Measurements from ENCODE around the gene GLI1. TPM values are rescaled to one million over a fixed set of nuclear protein-coding genes. Genes with fewer than 3 reads are reported as not detected.
"Not testable (repeated sequence)": the region's sequence is repeated elsewhere in the genome, so short reads cannot be mapped to it uniquely, and the experiment has no call there.

The GLI1 gene
- total RNA-seq, 2 donors from 2014 or later = 3.4 to 6.4 TPM

- H3K27me3 Mint-ChIP-seq (ENCODE audit: insufficient read depth) = no peaks in the 10 kb centered on the region
- peaks cover 89% of the 10 kb centered on the region for H3K36me3 ChIP-seq (ENCODE audit: control insufficient read depth, insufficient read depth, low read length)
- no peak overlapping the region for H3K4me3 Mint-ChIP-seq
- DNase-seq = no peak
- no peak overlapping the region for H3K4me3 ChIP-seq (ENCODE audit: low read length)
- H3K4me1 ChIP-seq (ENCODE audit: control insufficient read depth, insufficient read depth, low read length) = no peaks in the 10 kb centered on the region
- no peaks in the 10 kb centered on the region for H3K4me1 Mint-ChIP-seq
- peaks cover 32% of the 10 kb centered on the region for H3K9me3 ChIP-seq (ENCODE audit: control insufficient read depth, low read length)
- TF ChIP-seq, protein P1, sequence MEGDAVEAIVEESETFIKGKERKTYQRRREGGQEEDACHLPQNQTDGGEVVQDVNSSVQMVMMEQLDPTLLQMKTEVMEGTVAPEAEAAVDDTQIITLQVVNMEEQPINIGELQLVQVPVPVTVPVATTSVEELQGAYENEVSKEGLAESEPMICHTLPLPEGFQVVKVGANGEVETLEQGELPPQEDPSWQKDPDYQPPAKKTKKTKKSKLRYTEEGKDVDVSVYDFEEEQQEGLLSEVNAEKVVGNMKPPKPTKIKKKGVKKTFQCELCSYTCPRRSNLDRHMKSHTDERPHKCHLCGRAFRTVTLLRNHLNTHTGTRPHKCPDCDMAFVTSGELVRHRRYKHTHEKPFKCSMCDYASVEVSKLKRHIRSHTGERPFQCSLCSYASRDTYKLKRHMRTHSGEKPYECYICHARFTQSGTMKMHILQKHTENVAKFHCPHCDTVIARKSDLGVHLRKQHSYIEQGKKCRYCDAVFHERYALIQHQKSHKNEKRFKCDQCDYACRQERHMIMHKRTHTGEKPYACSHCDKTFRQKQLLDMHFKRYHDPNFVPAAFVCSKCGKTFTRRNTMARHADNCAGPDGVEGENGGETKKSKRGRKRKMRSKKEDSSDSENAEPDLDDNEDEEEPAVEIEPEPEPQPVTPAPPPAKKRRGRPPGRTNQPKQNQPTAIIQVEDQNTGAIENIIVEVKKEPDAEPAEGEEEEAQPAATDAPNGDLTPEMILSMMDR (conservative IDR thresholded peaks at IDR 0.05) = no peak
- H3K27ac ChIP-seq (ENCODE audit: low read depth, low read length) = no peak overlapping the region
- 95 to 96% methylated on average over 10 to 11 of the region's 11 CpGs for WGBS, 2 experiments (ENCODE audit: insufficient coverage in 1 of 2, insufficient read length in 1 of 2)
- peaks cover 19% of the 10 kb centered on the region for H3K9me3 Mint-ChIP-seq
- no peak overlapping the region for H3K9ac ChIP-seq (ENCODE audit: extremely low read depth, low read length, poor library complexity, severe bottlenecking)
- no peaks in the 10 kb centered on the region for H3K27me3 ChIP-seq (ENCODE audit: control insufficient read depth, insufficient read depth, low read length, poor library complexity, severe bottlenecking)
- H3K27ac Mint-ChIP-seq = no peak overlapping the region
- H3K36me3 Mint-ChIP-seq (ENCODE audit: low read depth) = peaks cover 93% of the 10 kb centered on the region
Measured at GRCh38 chr12:57500213-57500612, 40.6 kb downstream of the GLI1 start.

GRCh38 chr12:57502311-57502969, 42.9 kb downstream of the GLI1 start:
- not testable (repeated sequence) for H3K27me3 Mint-ChIP-seq (ENCODE audit: insufficient read depth)

DNA sequence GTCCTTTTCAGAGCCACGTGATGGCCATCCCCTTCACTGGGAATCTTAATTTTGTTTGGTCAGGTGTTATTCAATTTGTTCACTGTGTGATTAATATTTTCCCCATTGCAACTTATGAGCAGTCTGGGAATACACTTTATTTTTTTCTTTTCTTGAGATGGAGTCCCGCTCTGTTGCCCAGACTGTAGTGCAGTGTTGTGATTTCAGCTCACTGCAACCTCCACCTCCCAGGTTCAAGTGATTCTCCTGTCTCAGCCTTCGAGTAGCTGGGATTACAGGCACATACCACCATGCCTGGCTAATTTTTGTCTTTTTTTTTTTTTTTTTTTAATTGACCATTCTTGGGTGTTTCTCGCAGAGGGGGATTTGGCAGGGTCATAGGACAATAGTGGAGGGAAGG, 47.0 kb downstream of the GLI1 start:
- H3K27ac ChIP-seq (ENCODE audit: low read depth, low read length); DNase-seq; H3K9ac ChIP-seq (ENCODE audit: extremely low read depth, low read length, poor library complexity, severe bottlenecking); H3K4me1 ChIP-seq (ENCODE audit: control insufficient read depth, insufficient read depth, low read length); H3K4me3 Mint-ChIP-seq; H3K4me1 Mint-ChIP-seq; H3K27me3 ChIP-seq (ENCODE audit: control insufficient read depth, insufficient read depth, low read length, poor library complexity, severe bottlenecking); H3K27me3 Mint-ChIP-seq (ENCODE audit: insufficient read depth); H3K4me3 ChIP-seq (ENCODE audit: low read length); H3K27ac Mint-ChIP-seq: not testable (repeated sequence)
- peaks cover 82% of the 10 kb centered on the region for H3K36me3 Mint-ChIP-seq (ENCODE audit: low read depth)
- H3K9me3 Mint-ChIP-seq = peaks cover 39% of the 10 kb centered on the region
- Histone ChIP-seq H3K9me3 (ENCODE audit: control insufficient read depth, low read length) (peaks cover 33% of the 10 kb centered on the region), H3K36me3 (ENCODE audit: control insufficient read depth, insufficient read depth, low read length) (peaks cover 79% of the 10 kb centered on the region)
- WGBS, 2 experiments (ENCODE audit: insufficient coverage in 1 of 2, insufficient read length in 1 of 2) = 92 to 100% methylated on average over 2 to 3 of the region's 4 CpGs

More at GRCh38 chr12:57502311-57502969, 42.9 kb downstream of the GLI1 start:
- Histone ChIP-seq H3K9me3 (ENCODE audit: control insufficient read depth, low read length) (peaks cover 47% of the 10 kb centered on the region), H3K36me3 (ENCODE audit: control insufficient read depth, insufficient read depth, low read length) (peaks cover 86% of the 10 kb centered on the region)
- H3K36me3 Mint-ChIP-seq (ENCODE audit: low read depth) = peaks cover 86% of the 10 kb centered on the region
- 97 to 99% methylated on average over 11 to 21 of the region's 22 CpGs for WGBS, 2 experiments (ENCODE audit: insufficient coverage in 1 of 2, insufficient read length in 1 of 2)
- H3K4me3 ChIP-seq (ENCODE audit: low read length); H3K27ac ChIP-seq (ENCODE audit: low read depth, low read length); DNase-seq; H3K4me1 ChIP-seq (ENCODE audit: control insufficient read depth, insufficient read depth, low read length); H3K4me1 Mint-ChIP-seq; H3K27ac Mint-ChIP-seq; H3K27me3 ChIP-seq (ENCODE audit: control insufficient read depth, insufficient read depth, low read length, poor library complexity, severe bottlenecking); H3K4me3 Mint-ChIP-seq; H3K9ac ChIP-seq (ENCODE audit: extremely low read depth, low read length, poor library complexity, severe bottlenecking): not testable (repeated sequence)
- H3K9me3 Mint-ChIP-seq = peaks cover 24% of the 10 kb centered on the region

- not testable (repeated sequence) for DNase-seq; H3K9ac ChIP-seq (ENCODE audit: extremely low read depth, low read length, poor library complexity, severe bottlenecking); H3K4me3 Mint-ChIP-seq; H3K27me3 ChIP-seq (ENCODE audit: control insufficient read depth, insufficient read depth, low read length, poor library complexity, severe bottlenecking); H3K4me1 ChIP-seq (ENCODE audit: control insufficient read depth, insufficient read depth, low read length); H3K4me3 ChIP-seq (ENCODE audit: low read length); H3K27ac Mint-ChIP-seq; H3K4me1 Mint-ChIP-seq; H3K27ac ChIP-seq (ENCODE audit: low read depth, low read length); H3K27me3 Mint-ChIP-seq (ENCODE audit: insufficient read depth)
- 96% methylated on average over 5 of the region's 28 CpGs; no CpG with 5 or more reads in 1 of the 2 experiments for WGBS, 2 experiments (ENCODE audit: insufficient coverage in 1 of 2, insufficient read length in 1 of 2)
- Mint-ChIP-seq H3K36me3 (ENCODE audit: low read depth) (peaks cover 84% of the 10 kb centered on the region), H3K9me3 (peaks cover 39% of the 10 kb centered on the region)
- Histone ChIP-seq H3K9me3 (ENCODE audit: control insufficient read depth, low read length) (peaks cover 28% of the 10 kb centered on the region), H3K36me3 (ENCODE audit: control insufficient read depth, insufficient read depth, low read length) (peaks cover 80% of the 10 kb centered on the region)
Measured at GRCh38 chr12:57507796-57508195, 48.2 kb downstream of the GLI1 start.

Measured in endodermal cell (in vitro differentiated cells).